Bone marrow (tissue), 2 donors: ENCODE measurements around the gene C5orf34.
"Not testable (repeated sequence)": the region's sequence is repeated elsewhere in the genome, so short reads cannot be mapped to it uniquely, and the experiment has no call there.

Experiments
- DNase-seq, 2 donors: peaks; one replicate each; lab custom pipeline; 2025; lab: John Stamatoyannopoulos, UW

The C5orf34 gene

DNA sequence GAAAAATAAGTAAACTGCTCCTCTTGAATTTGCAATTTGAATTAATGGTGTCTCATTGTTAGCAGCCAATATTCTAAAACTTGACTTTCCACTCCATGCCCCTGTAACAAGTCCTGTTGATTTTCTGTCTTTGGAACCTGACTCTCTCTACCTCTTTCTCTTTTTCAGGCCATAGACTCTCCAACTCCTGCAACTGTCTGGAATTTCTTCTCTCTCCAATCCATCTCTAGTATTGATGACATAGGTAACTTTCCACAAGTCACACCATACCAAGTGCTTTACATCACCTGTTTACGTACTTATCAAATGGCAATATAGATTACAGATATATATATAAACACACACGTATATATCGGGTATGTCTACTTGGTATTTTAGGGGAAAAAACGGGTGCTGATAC, 923 bp downstream of the C5orf34 start:
- DNase-seq: no peak

DNA sequence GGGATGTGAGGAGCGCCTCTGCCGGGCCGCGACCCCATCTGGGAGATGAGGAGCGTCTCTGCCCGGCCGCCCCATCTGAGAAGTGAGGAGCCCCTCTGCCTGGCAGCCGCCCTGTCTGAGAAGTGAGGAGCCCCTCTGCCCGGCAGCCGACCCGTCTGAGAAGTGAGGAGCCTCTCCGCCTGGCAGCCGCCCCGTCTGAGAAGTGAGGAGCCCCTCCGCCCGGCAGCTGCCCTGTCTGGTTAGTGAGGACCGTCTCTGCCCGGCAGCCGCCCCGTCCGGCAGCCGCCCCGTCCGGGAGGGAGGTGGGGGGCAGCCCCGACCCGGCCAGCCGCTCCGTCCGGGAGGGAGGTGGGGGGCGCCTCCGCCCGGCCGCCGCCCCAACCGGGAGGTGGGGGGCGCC, 3.9 kb downstream of the C5orf34 start:
- DNase-seq: not testable (repeated sequence)

DNA sequence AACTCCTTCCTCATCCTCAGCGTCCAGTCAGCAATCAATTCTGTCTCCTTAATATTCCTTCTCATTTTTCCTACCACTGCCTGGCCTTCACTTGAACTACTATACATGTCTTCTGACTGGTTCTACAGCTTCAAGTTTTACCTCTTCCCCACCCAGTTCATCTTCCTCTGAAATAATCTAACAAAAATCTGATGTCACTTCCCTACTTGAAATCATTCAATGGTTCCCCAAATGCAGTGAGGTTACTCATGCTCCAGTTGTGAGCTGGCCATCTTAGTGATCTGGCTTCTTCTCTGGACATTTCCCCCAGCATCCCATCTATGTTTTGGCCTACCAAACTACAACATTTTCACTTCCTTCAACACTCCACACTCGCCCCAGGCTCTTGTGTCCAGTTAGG, 16.4 kb downstream of the C5orf34 start:
- DNase-seq: no peak

DNA sequence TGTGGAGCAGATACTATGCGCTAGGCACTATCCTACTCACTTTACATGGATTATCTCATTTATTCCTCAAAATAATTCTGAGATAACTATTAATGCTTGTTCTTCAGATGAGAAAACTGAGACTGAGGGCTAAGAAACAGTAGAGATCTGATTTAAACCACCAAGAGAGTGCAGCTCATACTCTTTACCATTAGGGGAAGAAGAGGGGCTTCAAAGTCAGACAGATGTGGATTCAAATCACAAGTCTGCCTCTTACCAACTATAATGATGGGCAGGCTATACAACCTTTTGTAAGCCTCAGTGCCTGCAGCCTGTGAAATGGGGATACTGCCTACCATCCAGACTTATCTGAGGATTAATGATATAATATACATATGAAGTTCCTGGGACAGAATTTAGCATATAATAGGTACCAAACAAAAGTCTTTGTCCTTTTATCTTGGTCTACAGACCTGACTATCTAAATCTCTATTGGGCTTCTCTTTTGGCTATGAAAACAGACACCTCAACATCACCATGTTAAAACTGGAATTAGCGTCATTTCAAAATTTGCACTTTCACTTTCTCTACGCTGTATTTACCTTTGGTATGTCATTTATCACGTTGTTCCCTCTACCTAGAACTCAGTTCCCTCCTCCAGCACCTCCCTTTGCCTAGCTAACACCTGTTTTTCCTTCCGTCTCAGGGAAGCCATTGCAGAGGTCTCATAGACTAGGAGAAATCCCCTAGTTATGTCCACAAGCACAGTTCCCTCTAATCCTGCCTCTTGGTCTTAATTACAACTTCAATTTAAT, 17.4 kb downstream of the C5orf34 start:
- no peak for DNase-seq

DNA sequence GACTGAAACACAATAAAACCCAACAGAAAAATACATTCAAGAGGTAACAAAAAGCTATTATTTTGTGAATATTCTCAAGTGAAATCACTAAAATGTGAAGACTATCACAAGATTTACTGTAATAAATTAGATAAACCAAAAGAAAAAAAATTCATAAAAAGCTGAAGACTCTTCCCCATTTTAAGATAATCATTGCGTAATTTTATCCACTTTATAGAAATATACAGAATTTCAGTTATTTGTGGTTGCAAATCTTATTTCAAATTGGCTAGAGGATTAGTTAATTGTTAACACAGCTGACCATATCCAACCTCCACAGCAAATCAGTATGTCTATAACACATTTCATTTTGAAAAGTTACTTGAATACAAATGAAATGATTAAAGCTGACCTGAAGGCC, 23.6 kb downstream of the C5orf34 start:
- DNase-seq: no peak

DNA sequence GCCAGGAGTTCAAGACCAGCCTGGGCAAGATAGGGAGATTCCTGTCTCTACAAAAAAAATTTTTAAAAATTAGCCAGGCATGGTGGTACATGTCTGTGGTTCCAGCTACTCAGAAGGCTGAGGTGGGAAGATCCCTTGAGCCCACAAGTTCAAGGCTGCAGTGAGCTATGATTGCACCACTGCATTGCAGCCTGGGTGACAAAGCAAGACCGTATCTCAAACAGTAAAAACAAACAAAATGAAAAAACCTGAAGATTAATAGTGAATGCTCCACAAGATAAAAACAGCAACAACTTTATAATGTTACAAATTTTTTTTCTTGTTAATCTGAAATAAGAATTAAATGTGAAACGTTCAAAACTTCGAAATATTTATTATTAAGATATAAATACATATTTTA, 28.6 kb downstream of the C5orf34 start:
- DNase-seq: no peak

DNA sequence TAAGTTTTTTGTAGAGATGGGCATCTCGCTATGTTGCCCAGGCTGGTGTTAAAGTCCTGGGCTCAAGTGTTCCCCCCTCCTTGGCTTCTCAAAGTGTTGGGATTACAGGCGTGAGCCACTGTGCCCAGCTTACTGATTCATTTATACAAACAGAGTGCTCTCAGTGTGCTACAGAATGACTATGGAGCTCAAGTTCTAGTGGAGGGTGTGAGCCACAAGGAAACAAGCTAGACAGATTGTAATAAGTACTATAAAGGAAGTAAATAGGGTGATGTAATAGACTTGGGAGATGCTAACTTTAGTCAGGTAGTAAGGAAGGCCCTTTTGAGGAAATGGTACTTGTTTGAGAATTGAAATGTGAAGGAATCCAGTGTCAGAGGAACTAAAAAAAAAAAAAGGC, 29.5 kb downstream of the C5orf34 start:
- peak in 1 of 2 donors; percentile 13 for DNase-seq

DNA sequence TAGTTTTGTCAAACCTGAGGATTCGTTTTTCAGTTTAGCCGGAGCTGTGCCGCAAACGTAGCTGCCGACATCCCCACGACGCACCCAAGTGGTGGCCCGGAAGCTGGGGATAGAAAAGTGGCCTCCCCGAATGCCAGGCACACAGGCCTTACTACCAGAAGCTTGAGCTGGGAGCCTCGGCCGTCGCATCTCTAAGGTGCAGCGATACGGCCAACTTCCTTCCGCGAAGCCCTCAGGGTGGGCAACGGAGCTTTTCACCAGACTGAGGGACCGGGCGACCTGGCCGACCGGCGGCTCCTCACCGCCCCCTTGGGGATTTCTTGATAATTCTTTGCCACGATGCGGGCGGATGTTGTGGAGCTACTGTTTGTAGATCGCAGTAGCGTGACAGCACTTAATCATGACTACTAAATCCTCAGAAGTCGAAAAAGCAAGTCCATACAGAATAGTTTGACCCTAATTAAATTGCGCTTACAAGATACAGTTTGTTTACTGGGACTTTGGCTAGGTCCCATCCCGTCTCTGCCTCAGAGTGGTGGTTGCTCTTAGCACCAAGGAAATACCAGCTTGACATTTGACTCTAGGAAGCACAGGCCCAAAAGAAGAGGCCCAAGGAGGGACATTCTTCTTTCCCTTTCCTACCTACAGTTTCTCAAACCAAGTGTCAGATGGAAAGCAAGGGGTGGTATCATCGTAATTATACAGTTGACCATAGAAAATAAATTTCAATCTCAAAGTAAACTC, 30.7 kb downstream of the C5orf34 start:
- peak; percentile 77 to 91 for DNase-seq

DNA sequence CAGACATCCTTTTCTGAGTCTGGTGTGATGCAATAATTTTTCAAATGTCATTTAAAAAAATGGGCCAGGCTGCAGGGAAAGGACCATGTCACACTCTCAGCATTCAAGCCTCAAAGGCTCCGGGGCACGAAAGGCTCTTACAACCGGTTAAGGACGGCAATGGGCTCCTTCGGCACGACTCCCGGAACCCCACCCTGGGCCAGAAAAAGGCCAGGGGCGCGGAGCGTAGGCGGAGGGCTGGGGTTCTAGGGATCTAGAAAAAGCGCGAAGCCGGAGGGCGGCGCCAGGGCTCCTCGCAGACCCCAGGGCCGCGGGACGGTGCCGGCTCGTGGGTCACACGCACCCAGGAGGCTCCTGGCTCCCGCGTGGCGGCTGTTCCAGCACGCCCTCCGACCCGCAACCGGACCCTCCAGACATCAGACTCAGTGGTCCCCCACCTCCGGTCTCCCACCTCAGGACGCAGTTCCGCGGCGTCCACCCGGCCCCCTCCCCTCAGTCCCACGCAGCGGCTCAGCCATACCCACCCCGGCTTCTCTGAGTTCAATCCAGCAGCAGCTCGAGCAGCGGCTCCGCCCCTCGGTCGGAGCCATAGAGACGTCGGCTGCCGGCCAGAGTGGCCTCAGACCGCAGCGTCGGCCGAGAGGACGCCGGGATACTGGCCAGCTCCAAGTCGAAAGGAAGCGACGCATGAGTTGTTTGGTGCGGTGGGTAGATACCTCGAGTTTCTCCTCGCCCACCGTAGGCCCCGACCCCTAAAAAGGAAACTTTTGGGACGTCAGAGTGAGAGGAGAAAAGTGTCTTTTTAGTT, 31.4 kb downstream of the C5orf34 start, which contains the start of gene TMEM267:
Gene TMEM267, minus strand, starts transcription at position 568 of the 808 bp plus-strand sequence. CDS start 29,896 bp downstream, outside the sequence.
- peak; percentile 80 to 90 for DNase-seq

DNA sequence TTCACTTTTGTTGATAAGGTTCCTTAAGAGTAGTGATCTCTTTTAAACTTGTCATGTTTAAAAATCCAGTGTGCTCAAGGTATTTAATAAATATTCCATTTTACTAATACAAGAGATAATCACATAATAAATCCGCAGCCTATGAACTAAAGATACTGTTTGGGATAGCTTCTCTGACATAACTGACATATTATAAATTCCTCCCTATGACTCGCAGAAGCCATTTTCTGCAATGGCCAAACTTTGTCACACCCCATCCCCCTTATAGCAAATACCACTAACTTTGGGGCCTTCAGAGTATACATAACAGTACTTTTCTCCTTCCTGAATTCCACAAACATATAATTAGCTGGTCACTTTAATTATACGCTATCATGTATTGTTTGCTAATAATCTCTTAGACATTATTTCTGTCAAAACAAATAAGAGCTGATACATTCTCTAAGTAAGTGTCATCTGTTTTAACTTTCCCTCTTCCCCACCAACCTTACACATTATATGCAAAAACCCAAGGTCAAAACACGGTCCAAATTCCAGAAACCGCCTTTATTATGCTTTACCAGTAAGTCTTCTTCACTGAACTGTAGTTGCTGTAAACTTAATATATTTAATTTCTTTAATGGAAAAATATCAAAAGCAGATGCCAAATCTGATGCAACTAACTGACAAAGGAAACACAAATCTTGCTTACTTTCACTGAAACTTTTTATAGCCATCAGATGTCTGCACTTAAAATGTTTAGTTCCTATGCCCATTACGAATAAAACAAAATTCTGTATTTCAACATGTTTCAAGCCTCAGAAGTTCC, 32.3 kb downstream of the C5orf34 start:
- no peak for DNase-seq

DNA sequence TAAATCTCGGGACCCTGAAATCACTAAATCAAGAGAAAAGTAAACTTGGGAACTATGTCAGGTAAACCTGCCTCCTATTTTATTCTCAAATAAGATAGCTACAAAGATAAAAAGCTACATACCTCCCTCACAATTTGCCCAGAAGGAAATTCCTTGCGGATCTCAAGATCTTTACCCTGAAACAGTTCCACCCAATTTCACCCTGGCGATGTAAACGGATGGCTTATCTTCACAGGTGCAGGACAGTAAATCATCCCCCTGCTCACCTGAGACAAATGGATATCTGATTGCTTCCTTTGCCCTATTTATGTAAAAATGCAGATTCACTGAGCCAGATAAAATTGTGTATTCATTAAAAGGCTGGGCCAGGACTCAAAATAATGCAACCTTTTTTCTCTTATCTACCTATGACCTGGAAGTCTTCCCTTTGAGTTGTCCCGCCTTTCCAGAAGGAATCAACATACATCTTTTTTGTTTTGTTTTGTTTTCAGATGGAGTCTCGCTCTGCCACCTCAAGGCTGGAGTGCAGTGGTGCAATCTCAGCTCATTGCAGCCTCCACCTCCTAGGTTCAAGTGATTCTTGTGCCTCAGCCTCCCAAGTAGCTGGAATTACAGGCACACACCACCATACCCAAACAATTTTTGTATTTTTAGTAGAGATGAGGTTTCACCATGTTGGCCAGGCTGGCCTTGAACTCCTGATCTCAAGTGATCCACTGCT, 45.1 kb downstream of the C5orf34 start:
- DNase-seq: no peak

DNA sequence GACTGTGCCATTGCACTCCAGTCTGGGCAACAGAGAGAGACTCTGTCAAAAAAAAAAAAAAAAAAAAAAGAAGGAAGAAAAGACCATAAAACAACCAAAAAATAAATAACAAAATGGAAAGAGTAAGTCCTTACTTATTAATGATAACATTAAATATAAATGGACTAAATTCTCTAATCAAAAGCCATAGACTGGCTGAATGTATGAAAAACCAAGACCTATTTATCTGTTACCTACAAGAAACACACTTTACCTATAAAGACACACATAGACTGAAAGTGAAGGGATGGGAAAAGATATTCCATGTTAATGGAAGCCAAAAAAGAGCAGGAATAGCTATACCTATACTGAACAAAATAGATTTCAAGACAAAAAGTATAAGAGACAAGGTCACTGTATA, 47.8 kb downstream of the C5orf34 start:
- no peak for DNase-seq

DNA sequence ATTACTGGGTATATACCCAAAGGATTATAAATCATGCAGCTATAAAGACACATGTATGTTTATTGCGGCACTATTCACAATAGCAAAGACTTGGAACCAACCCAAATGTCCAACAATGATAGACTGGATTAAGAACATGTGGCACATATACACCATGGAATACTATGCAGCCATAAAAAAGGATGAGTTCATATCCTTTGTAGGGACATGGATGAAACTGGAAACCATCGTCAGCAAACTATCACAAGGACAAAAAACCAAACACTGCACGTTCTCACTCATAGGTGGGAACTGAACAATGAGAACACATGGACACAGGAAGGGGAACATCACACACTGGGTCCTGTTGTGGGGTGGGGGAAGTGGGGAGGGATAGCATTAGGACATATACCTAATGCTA, 49.5 kb downstream of the C5orf34 start:
- DNase-seq: not testable (repeated sequence)

DNA sequence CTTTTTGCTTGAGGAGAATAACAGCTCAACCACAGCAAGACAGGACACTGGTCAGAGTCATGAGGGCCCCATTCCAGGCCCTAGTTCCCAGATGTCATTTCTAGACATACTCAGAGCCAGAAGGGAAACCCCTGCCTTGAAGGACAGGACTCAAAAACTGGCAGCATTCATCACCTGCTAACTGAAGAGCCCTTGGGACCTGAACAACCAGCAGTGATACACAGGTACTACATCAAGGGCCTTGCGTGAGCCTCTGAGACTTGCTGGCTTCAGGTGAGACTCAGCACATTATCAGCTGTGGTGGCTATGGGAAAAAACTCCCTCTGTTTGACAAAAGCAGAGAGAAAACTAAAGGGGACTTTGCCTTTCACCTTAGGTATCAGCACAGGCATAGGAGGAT, 53.9 kb downstream of the C5orf34 start:
- no peak for DNase-seq

DNA sequence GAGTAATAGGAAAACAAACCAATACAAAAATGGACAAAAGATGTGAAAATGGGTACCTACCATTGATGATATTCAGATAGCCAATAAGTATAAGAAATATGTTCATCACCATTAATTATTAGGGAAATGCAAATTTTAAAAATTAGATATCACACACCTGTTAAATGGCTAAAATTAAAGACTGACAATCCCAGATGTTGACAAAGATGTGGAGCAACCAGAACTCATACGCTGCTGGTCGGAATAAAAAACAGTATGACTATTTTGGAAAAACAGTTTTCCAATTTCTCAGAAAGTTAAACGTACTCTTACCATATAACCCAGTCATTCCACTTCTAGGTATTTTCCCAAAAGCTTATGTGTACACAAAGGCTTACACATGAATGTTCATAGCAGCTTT, 58.4 kb downstream of the C5orf34 start:
- DNase-seq: no peak

DNA sequence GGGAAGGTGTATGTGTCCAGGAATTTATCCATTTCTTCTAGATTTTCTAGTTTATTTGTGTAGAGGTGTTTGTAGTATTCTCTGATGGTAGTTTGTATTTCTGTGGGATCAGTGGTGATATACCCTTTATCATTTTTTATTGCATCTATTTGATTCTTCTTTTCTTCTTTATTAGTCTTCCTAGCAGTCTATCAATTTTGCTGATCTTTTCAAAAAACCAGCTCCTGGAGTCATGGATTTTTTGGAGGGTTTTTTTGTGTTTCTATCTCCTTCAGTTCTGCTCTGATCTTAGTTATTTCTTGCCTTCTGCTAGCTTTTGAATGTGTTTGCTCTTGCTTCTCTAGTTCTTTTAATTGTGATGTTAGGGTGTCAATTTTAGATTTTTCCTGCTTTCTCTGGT, 73.4 kb downstream of the C5orf34 start:
- not testable (repeated sequence) for DNase-seq

DNA sequence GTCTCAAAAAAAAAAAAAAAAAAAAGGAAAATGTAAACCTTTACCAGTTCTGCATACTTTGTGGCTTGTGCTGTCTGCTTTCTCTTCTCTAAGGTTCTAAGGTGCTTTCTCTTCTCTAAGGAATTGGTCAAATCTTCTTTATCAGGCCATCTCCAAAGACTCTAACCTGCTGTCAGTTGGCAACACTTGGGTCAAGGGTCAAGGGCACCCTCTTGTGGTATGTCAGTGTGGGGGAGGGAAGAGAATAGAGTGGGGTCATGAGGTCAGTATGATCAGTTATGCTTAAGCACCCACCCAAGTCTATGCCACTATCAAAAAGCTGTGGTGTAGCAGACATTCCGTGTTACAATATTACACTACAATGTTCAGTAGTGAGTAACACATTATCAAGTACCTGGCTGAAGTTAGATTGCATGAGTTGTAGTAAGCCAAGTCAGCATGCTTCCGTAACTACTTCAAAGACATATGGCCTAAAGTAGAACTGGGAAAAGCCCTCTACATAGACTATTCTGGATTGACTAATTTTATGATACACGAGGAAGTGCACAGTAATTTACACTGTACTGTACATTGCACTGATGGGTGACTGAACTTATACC, 77.8 kb downstream of the C5orf34 start:
- DNase-seq: no peak
